ENCODE measurements around the gene CDNF. TPM values are rescaled to one million over a fixed set of nuclear protein-coding genes. Genes with fewer than 3 reads are reported as not detected.
A peak's percentile ranks its signal among the peaks of the same experiment; 100 is the strongest.

Gene CDNF
- total and polyA plus RNA-seq, 2 donors (not counting 3 experiments of a cell fraction or from before 2014, with no cell fraction given) = 0.40 to 0.58 TPM

DNA sequence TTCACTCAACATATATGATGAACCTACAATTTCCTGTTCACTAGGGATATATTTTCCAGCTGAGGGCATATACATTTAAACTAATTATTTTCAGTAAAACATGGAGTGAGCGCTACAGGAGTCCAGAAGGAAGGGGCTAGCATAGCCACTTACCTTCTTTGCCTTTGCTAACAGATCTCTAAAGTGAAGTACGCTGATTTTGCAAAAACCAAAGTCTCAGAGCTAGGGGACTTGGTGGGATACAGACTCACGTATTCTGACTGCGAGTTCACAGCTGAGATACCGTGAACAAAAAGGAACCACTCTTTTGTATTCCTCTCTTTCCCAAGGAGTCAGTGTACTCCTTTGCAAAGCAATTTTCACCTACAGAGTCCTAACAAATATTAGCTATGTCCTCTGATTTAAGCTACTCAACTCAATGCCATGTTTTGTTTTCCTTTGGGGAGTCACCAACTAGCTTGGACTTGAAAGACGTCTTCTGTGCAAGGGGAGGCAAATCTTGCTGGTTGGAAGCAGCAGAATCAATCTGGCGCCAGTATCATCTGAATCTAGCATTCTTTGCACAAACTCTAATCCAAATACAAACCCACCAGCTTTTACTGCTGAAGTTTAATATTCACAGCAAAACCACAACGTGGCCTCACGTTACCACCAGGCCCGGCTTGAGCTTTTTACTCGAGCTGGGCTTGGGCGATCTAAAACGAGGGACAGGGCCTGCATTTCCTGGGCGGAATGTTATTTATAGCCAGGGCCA, 657 bp downstream of the CDNF start:
- Histone ChIP-seq H3K9me3 (replicated peaks; ENCODE audit: control insufficient read depth, insufficient read depth, low read length) (no peaks in the 10 kb centered on the region), H3K27me3 (ENCODE audit: control insufficient read depth in 2 of 2, insufficient read depth in 2 of 2, low read length in 2 of 2) (no peaks in the 10 kb centered on the region), H3K4me3 (replicated peaks in 1 of 3; ENCODE audit: insufficient read depth in 1 of 3, low read depth in 1 of 3, low read length in 3 of 3) (peak overlapping the region; percentile 33 to 63 (median 44)), H4K20me1 (replicated peaks; ENCODE audit: control insufficient read depth, extremely low read depth, insufficient read depth, low read length) (no peaks in the 10 kb centered on the region), H3K79me2 (ENCODE audit: control insufficient read depth, insufficient read depth, low read length) (peaks cover 27% of the 10 kb centered on the region), H3K9ac (replicated peaks; ENCODE audit: extremely low read depth, insufficient read depth, low read length) (peak overlapping the region; percentile 61), H2AFZ (ENCODE audit: low read depth, low read length) (peak overlapping the region; percentile 86), H3K36me3 (ENCODE audit: control insufficient read depth in 2 of 2, extremely low read depth in 1 of 2, insufficient read depth in 2 of 2, low read length in 2 of 2) (peaks cover 4 to 7% of the 10 kb centered on the region in 2 experiments), H3K27ac (ENCODE audit: insufficient read depth, low read depth, low read length) (peak overlapping the region; percentile 34), H3K4me2 (ENCODE audit: insufficient read depth, low read length) (peak overlapping the region; percentile 80), H3K9me1 (replicated peaks; ENCODE audit: control insufficient read depth, extremely low read depth, insufficient read depth, low read length) (no peaks in the 10 kb centered on the region), H3K4me1 (ENCODE audit: control insufficient read depth, extremely low read depth, insufficient read depth, low read length) (peaks cover 11% of the 10 kb centered on the region)
- TSS peak; percentile 21 for BruUV-seq (replicated peaks)
- POLR2A ChIA-PET = interaction anchor here (0.8 to 1.7 kb wide), 2 partner anchors 41 to 338 kb away, joined by 3 to 8 read pairs; partner anchors contain the start of gene SUV39H2
- DNase-seq (ENCODE audit: low read depth, low spot score) = no peak
- CTCF ChIA-PET = interaction anchor here (0.9 to 3.8 kb wide), 14 partner anchors 10 to 640 kb away, joined by 3 to 23 read pairs (median 7); partner anchors contain the start of gene SUV39H2
- TF ChIP-seq FOS (IDR thresholded peaks at IDR 0.05; ENCODE audit: borderline replicate concordance, insufficient read depth, low read length) (no peak), EZH2 (IDR thresholded peaks at IDR 0.05; ENCODE audit: borderline replicate concordance, low read depth, low read length, severe bottlenecking) (no peak)
- TF ChIP-seq, protein P1, sequence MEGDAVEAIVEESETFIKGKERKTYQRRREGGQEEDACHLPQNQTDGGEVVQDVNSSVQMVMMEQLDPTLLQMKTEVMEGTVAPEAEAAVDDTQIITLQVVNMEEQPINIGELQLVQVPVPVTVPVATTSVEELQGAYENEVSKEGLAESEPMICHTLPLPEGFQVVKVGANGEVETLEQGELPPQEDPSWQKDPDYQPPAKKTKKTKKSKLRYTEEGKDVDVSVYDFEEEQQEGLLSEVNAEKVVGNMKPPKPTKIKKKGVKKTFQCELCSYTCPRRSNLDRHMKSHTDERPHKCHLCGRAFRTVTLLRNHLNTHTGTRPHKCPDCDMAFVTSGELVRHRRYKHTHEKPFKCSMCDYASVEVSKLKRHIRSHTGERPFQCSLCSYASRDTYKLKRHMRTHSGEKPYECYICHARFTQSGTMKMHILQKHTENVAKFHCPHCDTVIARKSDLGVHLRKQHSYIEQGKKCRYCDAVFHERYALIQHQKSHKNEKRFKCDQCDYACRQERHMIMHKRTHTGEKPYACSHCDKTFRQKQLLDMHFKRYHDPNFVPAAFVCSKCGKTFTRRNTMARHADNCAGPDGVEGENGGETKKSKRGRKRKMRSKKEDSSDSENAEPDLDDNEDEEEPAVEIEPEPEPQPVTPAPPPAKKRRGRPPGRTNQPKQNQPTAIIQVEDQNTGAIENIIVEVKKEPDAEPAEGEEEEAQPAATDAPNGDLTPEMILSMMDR (IDR thresholded peaks at IDR 0.05; ENCODE audit: extremely low read depth in 1 of 2, insufficient read depth in 1 of 2, low read depth in 1 of 2, low read length in 2 of 2) = no peak
- FAIRE-seq = no peak
- dilution Hi-C loops (cut with MboI; ENCODE audit: extremely low pct_ligation_motif_present, low sequenced_read_pairs) = no loop called here
- intact Hi-C loops (cut with micrococcal nuclease) = loop anchor here (5.0 kb wide), 1 partner anchor 300 kb away; no protein-coding TSS in a partner anchor
